ENCODE data around the gene ADAM12. TPM values are rescaled to one million over a fixed set of nuclear protein-coding genes. Genes with fewer than 3 reads are reported as not detected.

The ADAM12 gene
- total and polyA plus RNA-seq, 10 donors = 0.51 to 7.0 (median 1.0) TPM

DNA sequence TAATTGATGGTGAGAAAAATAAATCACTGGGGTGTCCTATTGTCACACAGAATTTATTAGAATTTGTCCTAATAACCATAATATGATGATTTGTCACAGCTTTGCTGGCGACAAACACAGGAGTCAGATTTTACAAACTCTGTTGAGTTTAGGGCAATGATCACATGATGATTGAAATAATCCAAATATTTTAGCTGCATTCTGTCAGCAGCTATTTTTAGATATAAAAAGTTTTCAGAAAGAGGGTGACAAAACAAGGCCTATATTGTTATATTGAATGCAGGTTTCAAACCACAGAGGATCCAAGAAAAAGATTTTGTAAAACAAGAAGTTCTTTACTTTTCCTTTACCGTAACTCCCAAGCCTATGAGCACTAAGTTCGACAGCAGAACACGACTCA lies 178.8 kb downstream of the ADAM12 start:
- 63 to 72% (median 66%) methylated on average over 4 of the region's 4 CpGs for WGBS, 5 donors
- H3K36me3 ChIP-seq = no peaks in the 10 kb centered on the region
- peaks cover 0 to 18% (median 0%) of the 10 kb centered on the region in 7 donors for H3K27me3 ChIP-seq (replicated peaks in 1 of 7)
- H3K9me3 ChIP-seq = no peaks in the 10 kb centered on the region
- intact Hi-C loops (cut with DNase I; ENCODE audit: low total_unique reads) = no loop called here
- H3K4me3 ChIP-seq = no peak overlapping the region
- H3K4me1 ChIP-seq = no peaks in the 10 kb centered on the region
- no peak for DNase-seq
- TF ChIP-seq POLR2A (IDR thresholded peaks at IDR 0.05) (no peak), POLR2AphosphoS5 (IDR thresholded peaks at IDR 0.05) (no peak)
- TF ChIP-seq, protein P1, sequence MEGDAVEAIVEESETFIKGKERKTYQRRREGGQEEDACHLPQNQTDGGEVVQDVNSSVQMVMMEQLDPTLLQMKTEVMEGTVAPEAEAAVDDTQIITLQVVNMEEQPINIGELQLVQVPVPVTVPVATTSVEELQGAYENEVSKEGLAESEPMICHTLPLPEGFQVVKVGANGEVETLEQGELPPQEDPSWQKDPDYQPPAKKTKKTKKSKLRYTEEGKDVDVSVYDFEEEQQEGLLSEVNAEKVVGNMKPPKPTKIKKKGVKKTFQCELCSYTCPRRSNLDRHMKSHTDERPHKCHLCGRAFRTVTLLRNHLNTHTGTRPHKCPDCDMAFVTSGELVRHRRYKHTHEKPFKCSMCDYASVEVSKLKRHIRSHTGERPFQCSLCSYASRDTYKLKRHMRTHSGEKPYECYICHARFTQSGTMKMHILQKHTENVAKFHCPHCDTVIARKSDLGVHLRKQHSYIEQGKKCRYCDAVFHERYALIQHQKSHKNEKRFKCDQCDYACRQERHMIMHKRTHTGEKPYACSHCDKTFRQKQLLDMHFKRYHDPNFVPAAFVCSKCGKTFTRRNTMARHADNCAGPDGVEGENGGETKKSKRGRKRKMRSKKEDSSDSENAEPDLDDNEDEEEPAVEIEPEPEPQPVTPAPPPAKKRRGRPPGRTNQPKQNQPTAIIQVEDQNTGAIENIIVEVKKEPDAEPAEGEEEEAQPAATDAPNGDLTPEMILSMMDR (IDR thresholded peaks at IDR 0.05 in 8 of 11, conservative IDR thresholded peaks at IDR 0.05 in 3 of 11) = no peak
- no peak overlapping the region for H3K27ac ChIP-seq

- WGBS, 5 donors = 57 to 77% (median 64%) methylated on average over 4 of the region's 4 CpGs
- no peak for DNase-seq
- TF ChIP-seq POLR2AphosphoS5 (IDR thresholded peaks at IDR 0.05) (no peak), POLR2A (IDR thresholded peaks at IDR 0.05) (no peak)
- TF ChIP-seq, protein P1 (IDR thresholded peaks at IDR 0.05 in 8 of 11, conservative IDR thresholded peaks at IDR 0.05 in 3 of 11) = no peak
- no peaks in the 10 kb centered on the region for H3K9me3 ChIP-seq
- no peaks in the 10 kb centered on the region for H3K36me3 ChIP-seq
- no peak overlapping the region for H3K27ac ChIP-seq
- no peaks in the 10 kb centered on the region for H3K4me1 ChIP-seq
- no peak overlapping the region for H3K4me3 ChIP-seq
- intact Hi-C loops (cut with DNase I; ENCODE audit: low total_unique reads) = no loop called here
- peaks cover 0 to 18% (median 0%) of the 10 kb centered on the region in 7 donors for H3K27me3 ChIP-seq (replicated peaks in 1 of 7)
Observed at GRCh38 chr10:126208726-126209302, 179.5 kb downstream of the ADAM12 start.

DNA sequence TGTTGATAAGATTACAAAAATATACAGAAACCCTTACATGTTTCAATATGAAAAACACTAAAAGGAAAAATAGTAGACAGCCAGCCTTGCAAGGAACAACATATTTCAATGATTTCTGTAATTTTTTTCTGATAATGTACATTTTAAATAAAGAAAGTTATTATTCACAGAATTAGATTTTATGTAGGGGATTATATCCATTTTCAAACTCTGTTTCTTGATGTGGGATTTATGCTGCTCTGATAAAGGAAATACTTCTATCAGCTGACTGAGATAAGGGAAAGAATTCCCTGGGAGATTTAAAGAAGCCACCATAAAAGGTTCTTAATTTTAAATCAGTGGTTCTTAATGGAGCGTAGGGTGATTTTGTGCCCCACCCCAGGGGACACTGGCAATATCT lies 180.4 kb downstream of the ADAM12 start:
- Histone ChIP-seq H3K36me3 (no peaks in the 10 kb centered on the region), H3K27me3 (replicated peaks in 1 of 7) (peaks cover 0 to 18% (median 0%) of the 10 kb centered on the region in 7 donors), H3K4me1 (no peaks in the 10 kb centered on the region), H3K27ac (no peak overlapping the region), H3K9me3 (no peaks in the 10 kb centered on the region), H3K4me3 (no peak overlapping the region)
- 67 to 96% (median 72%) methylated on average over 1 of the region's 1 CpG for WGBS, 5 donors
- no peak for DNase-seq
- intact Hi-C loops (cut with DNase I; ENCODE audit: low total_unique reads) = no loop called here
- TF ChIP-seq, protein P1 (IDR thresholded peaks at IDR 0.05 in 8 of 11, conservative IDR thresholded peaks at IDR 0.05 in 3 of 11) = no peak
- TF ChIP-seq POLR2A (IDR thresholded peaks at IDR 0.05) (no peak), POLR2AphosphoS5 (IDR thresholded peaks at IDR 0.05) (no peak)

GRCh38 chr10:126207313-126207771 lies 180.9 kb downstream of the ADAM12 start:
- WGBS, 5 donors = 79 to 91% (median 86%) methylated on average over 3 of the region's 3 CpGs

More at GRCh38 chr10:126207313-126207771, 180.9 kb downstream of the ADAM12 start:
- no peak for DNase-seq
- Histone ChIP-seq H3K9me3 (no peaks in the 10 kb centered on the region), H3K36me3 (no peaks in the 10 kb centered on the region), H3K4me1 (no peaks in the 10 kb centered on the region), H3K4me3 (no peak overlapping the region), H3K27me3 (replicated peaks in 1 of 7) (peaks cover 0 to 18% (median 0%) of the 10 kb centered on the region in 7 donors), H3K27ac (no peak overlapping the region)
- intact Hi-C loops (cut with DNase I; ENCODE audit: low total_unique reads) = no loop called here
- TF ChIP-seq POLR2A (IDR thresholded peaks at IDR 0.05) (no peak), POLR2AphosphoS5 (IDR thresholded peaks at IDR 0.05) (no peak)
- TF ChIP-seq, protein P1 (IDR thresholded peaks at IDR 0.05 in 8 of 11, conservative IDR thresholded peaks at IDR 0.05 in 3 of 11) = no peak

Measured in spleen (tissue), 11 donors.